Hepatocyte (in vitro differentiated cells): Measurements from ENCODE around the gene OBP2A.

Experiments
- CTCF ChIP-seq: fragments of 200-600 bp; sonication (generic); IDR thresholded peaks from 2 replicates; pipeline ENCODE4 v1.5.1; 2016; ENCODE audit warnings: antibody characterized with exemption, mild to moderate bottlenecking; ENCODE audit not compliant: poor library complexity
- EZH2 ChIP-seq: fragments of 200-600 bp; sonication (generic); IDR thresholded peaks from 2 replicates; pipeline ENCODE4 v1.6.1; 2016; ENCODE audit warnings: antibody characterized with exemption, mild to moderate bottlenecking, borderline replicate concordance
- EZH2phosphoT487 ChIP-seq: fragments of 200-600 bp; sonication (generic); IDR thresholded peaks from one replicate; pipeline ENCODE4 v1.6.1; 2018; ENCODE audit warnings: antibody characterized with exemption, mild to moderate bottlenecking, low read depth, moderate library complexity; ENCODE audit not compliant: unreplicated experiment, severe bottlenecking

- no peak for TF ChIP-seq CTCF
- TF ChIP-seq EZH2: no peak
- no peak for TF ChIP-seq EZH2phosphoT487
These were observed 29.6 kb upstream of the OBP2A start for GRCh38 chr9:135516132-135516860.
